ENCODE measurements around the gene TAF1B.

TAF1B gene

GRCh38 chr2:9982248-9982647, 139.0 kb downstream of the TAF1B start:
- H3K27me3 Mint-ChIP-seq (ENCODE audit: low read depth), result peaks cover 4% of the 10 kb centered on the region
- H3K9me3 Mint-ChIP-seq, result no peaks in the 10 kb centered on the region
- H3K4me3 Mint-ChIP-seq, result no peak overlapping the region
- H3K36me3 Mint-ChIP-seq (ENCODE audit: low read depth), result no peaks in the 10 kb centered on the region
- peaks cover 10% of the 10 kb centered on the region for H3K4me1 Mint-ChIP-seq
- H3K27ac Mint-ChIP-seq, result no peak overlapping the region
- no peak for TF ChIP-seq CTCF (IDR thresholded peaks at IDR 0.05; ENCODE audit: unreplicated experiment in 3 of 3)

DNA sequence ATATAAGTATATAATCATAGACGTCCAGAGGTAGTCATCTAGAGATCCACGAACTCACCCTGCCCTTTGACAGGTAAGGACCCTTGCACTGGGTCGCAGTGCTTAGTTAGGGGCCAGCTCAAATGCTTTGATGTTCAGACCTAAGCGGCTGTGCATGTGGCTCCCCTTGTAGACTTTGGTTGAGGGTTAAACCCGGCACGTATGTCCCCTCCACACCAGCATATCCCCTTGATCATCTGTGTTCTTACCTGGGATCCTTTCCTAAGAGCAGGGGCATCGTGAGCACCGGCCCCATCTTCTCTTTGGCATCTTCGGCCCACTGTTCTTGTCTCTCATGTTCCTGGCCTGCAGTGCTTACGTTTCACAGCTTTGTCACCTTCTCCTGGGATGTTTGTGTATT, 139.6 kb downstream of the TAF1B start:
- Mint-ChIP-seq H3K36me3 (ENCODE audit: low read depth) (no peaks in the 10 kb centered on the region), H3K27ac (no peak overlapping the region), H3K9me3 (no peaks in the 10 kb centered on the region), H3K4me3 (no peak overlapping the region), H3K4me1 (peaks cover 10% of the 10 kb centered on the region), H3K27me3 (ENCODE audit: low read depth) (peaks cover 4% of the 10 kb centered on the region)
- no peak for TF ChIP-seq CTCF (IDR thresholded peaks at IDR 0.05; ENCODE audit: unreplicated experiment in 3 of 3)

DNA sequence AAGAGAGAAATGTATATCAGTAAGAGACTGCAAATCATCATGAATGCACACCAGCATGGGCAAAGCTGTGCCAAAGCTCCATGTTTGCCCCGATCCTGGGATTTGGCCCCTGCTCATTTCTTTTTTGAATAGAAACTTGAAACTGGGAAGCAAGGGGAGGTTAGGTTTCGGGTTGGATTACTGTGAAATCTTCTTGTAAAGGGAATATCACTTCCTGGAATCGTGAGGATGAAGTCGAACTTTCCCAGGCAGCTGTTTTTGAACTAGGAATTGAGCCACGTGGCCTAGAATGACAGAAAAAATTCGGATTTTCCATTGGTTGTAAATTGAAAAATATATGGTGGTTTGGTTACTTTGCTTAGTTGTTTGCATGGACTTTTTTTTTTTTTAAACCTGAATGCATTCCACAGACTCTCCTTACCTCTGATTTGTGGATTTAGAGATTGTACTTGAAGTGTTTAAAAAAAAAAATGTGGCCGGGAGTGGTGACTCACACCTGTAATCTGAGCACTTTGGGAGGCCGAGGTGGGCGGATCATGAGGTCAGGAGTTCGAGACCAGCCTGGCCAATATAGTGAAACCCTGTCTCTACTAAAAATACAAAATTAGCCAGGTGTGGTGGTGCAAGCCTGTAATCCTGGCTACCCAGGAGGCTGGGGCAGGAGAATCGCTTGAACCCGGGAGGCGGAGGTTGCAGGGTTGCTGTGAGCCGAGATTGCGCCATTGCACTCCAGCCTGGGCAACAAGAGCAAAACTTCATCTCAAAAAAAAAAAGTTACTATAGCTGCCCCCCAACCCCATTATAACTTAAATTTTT, 140.3 kb downstream of the TAF1B start:
- Mint-ChIP-seq H3K4me1 (peaks cover 10% of the 10 kb centered on the region), H3K27ac (no peak overlapping the region), H3K4me3 (no peak overlapping the region), H3K9me3 (no peaks in the 10 kb centered on the region), H3K36me3 (ENCODE audit: low read depth) (no peaks in the 10 kb centered on the region), H3K27me3 (ENCODE audit: low read depth) (peaks cover 4% of the 10 kb centered on the region)
- no peak for TF ChIP-seq CTCF (IDR thresholded peaks at IDR 0.05; ENCODE audit: unreplicated experiment in 3 of 3)

Data from nephron (organoid).